GM19468 (cell line): ENCODE results near the gene HAUS2.
"Not testable (repeated sequence)": the region's sequence is repeated elsewhere in the genome, so short reads cannot be mapped to it uniquely, and the experiment has no call there.

Experiments
- ATAC-seq: cut with Tn5 transposase; IDR thresholded peaks from one replicate; pipeline ENCODE4 v1.9.1; 2021; ENCODE audit warnings: mild to moderate bottlenecking, moderate library complexity, moderate number of reproducible peaks; ENCODE audit not compliant: unreplicated experiment; ENCODE audit errors: extremely low read depth

The HAUS2 gene

DNA sequence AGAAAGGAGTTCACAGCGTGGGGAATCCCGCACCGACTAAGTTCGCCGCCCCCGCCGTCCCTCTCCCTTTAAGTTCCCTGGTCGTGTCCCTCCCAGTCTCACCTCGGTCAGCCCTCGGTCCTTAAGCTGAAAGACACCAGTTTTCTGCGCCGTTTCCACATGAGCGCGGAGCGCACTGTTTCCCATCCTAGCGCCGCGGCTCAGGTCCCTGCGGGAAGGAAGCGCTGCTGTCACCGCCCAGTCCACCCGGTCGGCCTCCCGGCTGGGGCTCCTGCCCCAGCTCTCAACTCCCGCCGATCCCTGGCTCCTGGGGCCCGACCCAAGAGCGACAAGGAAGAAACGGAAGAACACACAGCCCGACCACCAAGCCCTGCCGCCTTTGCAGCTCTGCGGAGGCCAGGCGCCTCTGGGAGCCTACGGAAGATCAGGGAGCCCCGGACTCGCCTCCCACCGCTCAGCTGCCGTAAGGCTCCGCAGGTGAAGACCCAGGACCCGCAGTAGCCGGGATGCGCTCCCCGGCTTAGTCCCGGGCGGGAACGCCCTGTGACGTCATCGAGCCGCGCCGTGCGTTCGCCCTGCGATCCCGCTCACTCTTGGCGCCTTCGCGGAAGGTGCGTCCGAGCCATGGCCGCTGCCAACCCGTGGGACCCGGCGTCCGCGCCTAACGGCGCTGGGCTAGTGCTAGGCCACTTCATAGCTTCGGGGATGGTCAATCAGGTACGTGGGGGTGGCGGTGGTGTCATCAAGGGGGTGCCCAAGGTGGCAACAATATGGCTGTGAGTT, at the start of gene HAUS2, which contains the start of gene LRRC57:
Gene HAUS2, plus strand, starts transcription at position 590 of the 783 bp plus-strand sequence. Its CDS starts 35 bp downstream, at position 625.
Gene LRRC57, minus strand, starts transcription at position 545 of the 783 bp plus-strand sequence. Its CDS starts 359 bp downstream, at position 186.
- peak; percentile 27 for ATAC-seq

GRCh38 chr15:42499858-42500609, 48.6 kb upstream of the HAUS2 start:
- no peak for ATAC-seq

DNA sequence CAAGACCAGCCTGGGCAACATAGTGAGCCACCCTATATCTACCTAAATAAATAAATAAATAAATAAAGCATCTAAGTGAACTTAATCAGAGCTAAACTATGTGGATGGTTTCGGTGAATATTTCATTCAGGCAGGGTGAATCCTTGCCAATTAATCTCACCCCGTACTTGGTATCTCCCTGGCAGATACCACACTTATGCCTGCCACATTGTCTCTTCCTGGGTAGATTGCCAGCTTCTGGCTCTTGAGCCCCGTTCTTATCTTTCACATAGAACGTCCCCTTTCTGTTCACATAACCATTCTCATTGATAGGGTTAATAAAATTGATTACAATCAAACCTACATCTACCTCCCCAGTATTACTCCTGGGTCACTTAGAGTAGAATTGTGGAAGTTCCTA, 46.2 kb upstream of the HAUS2 start:
- no peak for ATAC-seq

GRCh38 chr15:42503825-42504224, 44.8 kb upstream of the HAUS2 start:
- ATAC-seq: no peak

GRCh38 chr15:42504631-42505030, 44.0 kb upstream of the HAUS2 start:
- ATAC-seq: no peak

DNA sequence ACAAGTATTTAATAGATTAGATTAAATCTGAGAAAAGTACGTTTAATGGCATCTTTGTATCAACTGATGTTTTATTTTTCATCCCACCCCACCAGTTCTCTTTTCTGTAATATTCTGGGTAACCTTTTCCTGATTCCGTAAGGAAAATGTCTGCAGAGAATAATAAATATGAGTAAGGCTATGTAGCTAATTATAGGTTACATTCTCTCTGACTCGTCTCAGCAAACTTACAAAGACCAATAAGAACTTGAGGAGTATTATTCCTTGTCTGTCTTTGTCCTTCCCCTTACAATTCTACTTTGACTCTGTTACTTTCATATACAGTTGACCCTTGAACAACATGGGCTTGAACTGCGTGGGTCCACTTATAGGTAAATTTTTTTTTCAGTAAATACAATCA, 41.1 kb upstream of the HAUS2 start:
- no peak for ATAC-seq

- ATAC-seq: no peak
Measured at GRCh38 chr15:42508263-42508690, 40.4 kb upstream of the HAUS2 start.

DNA sequence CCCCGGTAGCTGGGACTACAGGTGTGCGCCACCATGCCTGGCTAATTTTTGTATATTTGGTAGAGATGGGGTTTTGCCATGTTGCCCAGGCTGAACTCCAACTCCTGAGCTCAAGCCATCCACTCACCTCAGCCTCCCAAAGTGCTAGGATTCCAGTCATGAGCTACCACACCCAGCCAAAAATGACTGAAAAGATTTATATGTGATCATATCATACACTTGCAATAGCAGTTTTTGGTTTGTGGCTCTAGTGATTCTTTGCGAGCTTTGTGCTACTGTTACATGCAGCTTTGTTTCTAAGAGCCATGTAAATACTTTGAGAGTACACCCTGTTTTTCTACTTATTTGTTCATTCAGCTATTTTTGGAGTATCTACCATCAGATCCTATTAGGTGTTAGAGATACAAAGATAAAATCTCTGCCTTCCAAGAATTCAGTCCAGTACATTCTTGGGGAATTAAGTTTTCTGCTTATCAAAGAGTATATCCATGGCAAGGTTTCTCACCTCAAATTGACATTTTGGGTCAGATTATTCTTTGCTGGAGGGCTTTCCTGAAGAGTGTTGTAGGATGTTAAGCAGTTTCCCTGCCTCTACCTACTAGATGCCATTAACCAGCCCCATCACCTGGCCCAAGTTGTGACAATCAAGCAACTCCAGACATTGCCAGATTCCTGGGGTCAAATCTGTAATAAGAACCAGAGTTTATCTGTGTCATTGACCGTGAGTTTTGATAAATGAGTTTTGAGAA, 38.2 kb upstream of the HAUS2 start:
- no peak for ATAC-seq

GRCh38 chr15:42511007-42511391, 37.6 kb upstream of the HAUS2 start:
- no peak for ATAC-seq

DNA sequence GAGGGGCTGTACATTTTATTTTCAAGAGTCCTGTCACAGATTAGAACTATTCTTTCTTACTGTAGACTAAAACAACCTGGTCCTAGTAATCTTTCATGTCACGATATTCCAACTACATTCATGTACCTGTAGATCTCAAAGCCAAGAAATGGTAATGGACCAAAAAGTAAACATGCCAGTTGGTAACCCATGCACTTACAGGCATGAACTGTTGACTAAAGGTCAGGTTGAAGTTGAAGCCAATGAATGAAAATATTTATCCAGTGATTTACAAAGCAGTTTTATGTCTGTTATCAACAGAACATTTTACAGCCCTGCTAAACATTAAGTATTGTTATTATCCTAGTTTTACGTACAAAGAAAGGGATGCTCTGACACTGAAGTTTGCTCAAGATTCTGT, 25.3 kb upstream of the HAUS2 start:
- no peak for ATAC-seq

DNA sequence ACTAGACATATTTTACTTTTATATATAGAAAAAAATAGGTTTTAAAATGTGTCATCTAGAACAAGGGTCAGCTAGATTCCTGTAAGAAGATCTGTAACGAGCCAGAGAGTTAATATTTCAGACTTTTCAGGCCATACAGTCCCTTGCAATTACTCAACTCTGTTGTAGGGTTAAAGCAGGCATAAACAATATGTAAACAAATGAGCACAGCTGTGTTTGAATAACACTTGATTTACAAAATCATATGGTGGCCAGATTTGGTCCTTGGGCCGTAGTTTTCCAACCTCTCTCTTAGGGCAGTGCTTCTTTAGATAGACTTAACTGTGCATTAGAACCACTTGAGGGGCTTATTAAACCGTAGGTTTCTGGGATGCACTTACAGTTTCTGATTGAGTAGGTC, 19.7 kb upstream of the HAUS2 start:
- no peak for ATAC-seq

GRCh38 chr15:42533246-42533645, 15.4 kb upstream of the HAUS2 start:
- ATAC-seq: no peak

DNA sequence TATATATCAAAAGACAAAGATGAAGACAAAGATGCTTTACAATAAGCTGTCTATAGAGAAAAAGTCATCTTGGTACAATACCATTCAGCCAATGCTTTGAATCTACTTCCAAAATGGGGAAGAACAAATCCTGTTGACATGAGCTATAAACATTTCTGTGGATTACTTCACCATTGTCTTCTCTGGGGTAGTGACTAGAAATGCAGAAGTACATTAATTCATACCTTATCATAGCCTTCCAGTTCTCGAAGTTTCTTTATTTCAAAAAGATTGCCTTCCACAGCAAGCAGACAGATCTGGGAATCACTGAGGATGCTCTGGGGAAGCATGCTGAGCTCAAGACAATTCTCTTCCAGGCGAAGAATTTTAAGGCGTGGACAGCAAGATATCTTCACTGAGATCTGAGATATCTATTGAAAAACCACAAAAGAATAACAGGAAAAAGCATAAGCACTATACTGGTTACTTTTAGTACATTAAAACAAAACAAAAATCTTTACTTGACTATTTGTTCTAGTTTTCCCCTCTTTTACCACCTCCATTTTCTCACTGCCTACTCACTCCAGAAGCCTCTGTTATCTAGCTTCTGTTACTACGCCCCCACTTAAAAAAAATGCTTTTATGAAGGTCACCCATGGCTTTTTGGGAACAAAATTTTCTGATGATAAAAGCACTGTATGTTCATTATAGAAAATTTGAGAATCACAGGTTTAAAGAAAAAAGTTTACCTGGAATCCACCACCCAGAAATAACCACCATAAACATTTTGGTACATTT, 3.6 kb upstream of the HAUS2 start:
- ATAC-seq: no peak

GRCh38 chr15:42547918-42548248, 755 bp upstream of the HAUS2 start:
- no peak for ATAC-seq

DNA sequence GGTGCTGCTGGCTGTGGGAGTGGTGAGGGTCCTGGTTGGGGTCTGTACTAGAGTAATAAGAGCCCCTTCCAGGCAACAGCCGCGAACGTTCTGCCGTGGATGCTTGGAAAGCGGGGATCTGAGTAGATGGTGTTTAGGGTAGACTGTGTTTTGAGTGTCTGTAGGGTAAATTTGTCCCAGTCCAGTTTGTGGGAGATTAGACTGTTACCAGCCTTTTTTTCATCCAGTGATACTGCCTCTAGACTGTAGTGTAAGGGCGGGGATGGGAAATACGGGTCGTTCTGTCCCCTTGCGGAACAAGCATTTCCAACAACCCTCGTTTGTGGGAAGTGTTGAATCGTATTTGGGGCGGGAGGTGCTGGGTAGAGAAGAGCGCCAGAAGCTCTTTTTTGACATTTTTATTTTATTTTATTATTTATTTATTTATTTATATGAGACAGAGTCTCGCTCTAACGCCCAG, 424 bp downstream of the HAUS2 start:
- ATAC-seq: peak; percentile 6

DNA sequence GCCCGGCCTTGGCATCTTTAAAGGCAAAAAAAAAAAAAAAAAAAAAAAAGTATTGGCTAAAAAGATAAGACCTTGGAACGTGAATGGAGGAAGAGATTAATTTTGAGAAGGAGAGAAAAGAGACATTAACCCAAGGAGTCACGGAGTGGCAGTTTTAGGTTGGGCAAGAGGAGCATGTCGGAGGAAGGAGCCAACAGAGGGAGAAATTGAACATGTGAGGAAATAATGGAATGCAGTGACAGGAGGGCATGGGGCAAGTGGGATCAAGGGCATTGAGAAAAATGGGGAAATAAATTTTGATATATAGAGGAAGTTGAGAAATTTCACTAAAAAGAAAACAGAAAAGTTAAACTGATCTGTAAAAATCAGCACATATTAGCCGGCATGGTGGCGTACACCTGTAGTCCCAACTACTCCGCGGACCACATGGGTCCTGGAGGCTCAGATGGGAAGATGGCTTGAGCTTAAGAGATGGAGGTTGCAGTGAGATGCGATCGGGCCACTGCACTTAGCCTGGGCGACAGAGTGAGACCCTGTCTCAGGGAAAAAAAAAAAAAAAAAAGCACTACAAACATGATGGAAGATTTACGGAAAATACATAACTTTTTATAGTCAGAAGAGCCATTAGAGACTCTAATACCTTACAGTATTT, 1.2 kb downstream of the HAUS2 start:
- ATAC-seq: no peak

DNA sequence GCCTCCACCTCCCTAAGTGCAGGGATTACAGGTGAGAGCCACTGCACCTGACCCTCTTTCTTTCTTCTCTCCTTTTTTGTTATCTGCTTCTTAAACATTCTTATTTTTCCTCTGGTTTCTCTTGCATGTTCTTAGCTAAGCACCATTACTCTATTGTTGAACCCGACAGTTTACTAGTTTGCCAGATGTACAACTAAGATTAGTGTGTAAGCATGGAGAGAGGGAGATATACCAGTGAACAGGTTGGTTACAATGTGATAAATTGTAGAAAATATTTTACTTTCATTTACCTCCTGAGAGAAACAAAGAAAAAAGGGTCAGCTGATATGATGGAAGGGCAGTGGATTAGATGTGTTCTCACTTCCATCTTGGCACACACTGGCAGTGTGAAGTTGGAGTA, 4.9 kb downstream of the HAUS2 start:
- no peak for ATAC-seq

DNA sequence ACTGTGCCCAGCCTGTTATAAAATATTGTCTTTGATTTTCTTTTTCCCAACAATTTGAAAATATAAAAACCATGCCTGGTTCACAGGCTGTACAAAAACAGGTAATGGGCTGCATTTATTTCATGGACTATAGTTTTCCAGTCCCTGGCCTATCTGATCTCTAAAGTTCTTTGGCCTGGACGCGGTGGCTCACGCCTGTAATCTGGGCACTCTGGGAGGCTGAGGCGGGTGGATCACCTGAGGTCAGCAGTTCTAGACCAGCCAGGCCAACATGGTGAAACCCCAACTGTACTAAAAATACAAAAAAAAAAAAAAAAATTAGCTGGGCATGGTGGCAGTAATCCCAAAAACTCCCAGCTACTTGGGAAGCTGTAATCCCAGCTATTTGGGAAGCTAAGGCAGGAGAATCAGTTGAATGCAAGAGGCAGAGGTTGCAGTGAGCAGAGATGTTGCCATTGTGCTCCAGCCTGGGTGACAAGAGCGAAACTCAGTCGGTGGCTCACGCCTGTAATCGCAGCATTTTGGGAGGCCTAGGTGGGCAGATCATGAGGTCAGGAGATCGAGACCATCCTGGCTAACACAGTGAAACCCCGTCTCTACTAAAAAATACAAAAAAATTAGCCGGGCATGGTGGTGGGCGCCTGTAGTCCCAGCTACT, 8.0 kb downstream of the HAUS2 start:
- ATAC-seq: not testable (repeated sequence)

GRCh38 chr15:42558739-42559138, 10.1 kb downstream of the HAUS2 start:
- ATAC-seq: no peak
